Natural killer cell treated with Interleukin-12 subunit alpha and Interleukin-12 subunit beta and Interleukin-15 and Interleukin-18, amount 100 ng/mL, for 72 hours (primary cell): Measurements from ENCODE around the gene LAMC1. TPM values are rescaled to one million over a fixed set of nuclear protein-coding genes. Genes with fewer than 3 reads are reported as not detected.

Experiments used
- ATAC-seq, 2 donors: fragments of 150-1000 bp; cut with Tn5 transposase in 1 of 2; sonication (Bioruptor Pico), chemical (Tn5 transposase) in 1 of 2; 2 replicates each; pipeline ENCODE4 v1.10.0; 2021
- DNase-seq: peaks from one replicate; pipeline ENCODE4 v3.0.0; 2022; ENCODE audit warnings: low spot score
- H3K27ac Mint-ChIP-seq, 2 donors: 1 replicate in 1 of 2; 2 replicates in 1 of 2; pipeline ENCODE4 v1.8.0; 2022; ENCODE audit warnings: mixed read lengths in 2 of 2, mild to moderate bottlenecking in 1 of 2, moderate library complexity in 1 of 2
- H3K27me3 Mint-ChIP-seq, 2 donors: 1 replicate in 1 of 2; 2 replicates in 1 of 2; pipeline ENCODE4 v1.8.0; 2022; ENCODE audit warnings: mixed read lengths in 2 of 2
- H3K36me3 Mint-ChIP-seq: one replicate; pipeline ENCODE4 v1.8.0; 2022; ENCODE audit warnings: mixed read lengths
- H3K4me1 Mint-ChIP-seq, 2 donors: 1 replicate in 1 of 2; 2 replicates in 1 of 2; pipeline ENCODE4 v1.8.0; 2022; ENCODE audit warnings: low read depth in 2 of 2, mixed read lengths in 2 of 2, mild to moderate bottlenecking in 1 of 2
- H3K4me3 Mint-ChIP-seq: one replicate; pipeline ENCODE4 v1.8.0; 2022; ENCODE audit warnings: mixed read lengths
- H3K9me3 Mint-ChIP-seq: 2 replicates; pipeline ENCODE4 v1.8.0; 2022; ENCODE audit warnings: mixed read lengths
- total RNA-seq, 2 donors: library from RNA; stranded (reverse); gene quantifications; one replicate each; pipeline ENCODE4 v1.2.3, GENCODE V29; 2022

LAMC1 gene
- total RNA-seq, 2 donors from 2014 or later: 0.64 to 0.84 TPM

- no peak for ATAC-seq
- Mint-ChIP-seq H3K27me3 (peaks cover 44 to 67% of the 10 kb centered on the region in 2 donors), H3K27ac (no peak overlapping the region), H3K36me3 (peaks cover 4% of the 10 kb centered on the region), H3K4me3 (no peak overlapping the region), H3K9me3 (no peaks in the 10 kb centered on the region), H3K4me1 (peaks cover 17 to 18% of the 10 kb centered on the region in 2 donors)
- DNase-seq: no peak
Observed at GRCh38 chr1:183025010-183025337, 1.8 kb downstream of the LAMC1 start.

GRCh38 chr1:183025782-183026774 lies 2.9 kb downstream of the LAMC1 start:
- DNase-seq: no peak
- Mint-ChIP-seq H3K4me3 (no peak overlapping the region), H3K9me3 (no peaks in the 10 kb centered on the region), H3K4me1 (peaks cover 17 to 18% of the 10 kb centered on the region in 2 donors), H3K27me3 (peaks cover 44 to 69% of the 10 kb centered on the region in 2 donors), H3K27ac (no peak overlapping the region), H3K36me3 (peaks cover 4% of the 10 kb centered on the region)
- no peak for ATAC-seq

- Mint-ChIP-seq H3K9me3 (no peaks in the 10 kb centered on the region), H3K36me3 (peaks cover 4% of the 10 kb centered on the region), H3K27me3 (peaks cover 40 to 63% of the 10 kb centered on the region in 2 donors), H3K4me3 (no peak overlapping the region), H3K27ac (no peak overlapping the region), H3K4me1 (peaks cover 13 to 14% of the 10 kb centered on the region in 2 donors)
- DNase-seq: no peak
- ATAC-seq: no peak
Observed at GRCh38 chr1:183027031-183027430, 3.8 kb downstream of the LAMC1 start.

GRCh38 chr1:183027791-183028190 lies 4.6 kb downstream of the LAMC1 start:
- Mint-ChIP-seq H3K27ac (no peak overlapping the region), H3K27me3 (peaks cover 35 to 57% of the 10 kb centered on the region in 2 donors), H3K4me3 (no peak overlapping the region), H3K9me3 (no peaks in the 10 kb centered on the region), H3K4me1 (peaks cover 9% of the 10 kb centered on the region in 2 donors), H3K36me3 (peaks cover 4% of the 10 kb centered on the region)
- DNase-seq (no peak), ATAC-seq (no peak)

- no peaks in the 10 kb centered on the region for H3K9me3 Mint-ChIP-seq
- no peak overlapping the region for H3K27ac Mint-ChIP-seq
- H3K4me1 Mint-ChIP-seq: peaks cover 2% of the 10 kb centered on the region in 2 donors
- peaks cover 26 to 49% of the 10 kb centered on the region in 2 donors for H3K27me3 Mint-ChIP-seq
- ATAC-seq: no peak
- H3K36me3 Mint-ChIP-seq: no peaks in the 10 kb centered on the region
- DNase-seq: no peak
- H3K4me3 Mint-ChIP-seq: no peak overlapping the region
Observed at GRCh38 chr1:183029591-183030000, 6.4 kb downstream of the LAMC1 start.

- no peak overlapping the region for H3K4me3 Mint-ChIP-seq
- H3K27ac Mint-ChIP-seq: no peak overlapping the region
- no peaks in the 10 kb centered on the region for H3K4me1 Mint-ChIP-seq
- DNase-seq (no peak), ATAC-seq (no peak)
- H3K36me3 Mint-ChIP-seq: no peaks in the 10 kb centered on the region
- no peaks in the 10 kb centered on the region for H3K9me3 Mint-ChIP-seq
- H3K27me3 Mint-ChIP-seq: peaks cover 22 to 44% of the 10 kb centered on the region in 2 donors
Observed at GRCh38 chr1:183030053-183030452, 6.8 kb downstream of the LAMC1 start.

GRCh38 chr1:183032122-183032921 lies 9.1 kb downstream of the LAMC1 start:
- Mint-ChIP-seq H3K4me1 (no peaks in the 10 kb centered on the region), H3K27me3 (peaks cover 10 to 26% of the 10 kb centered on the region in 2 donors), H3K9me3 (no peaks in the 10 kb centered on the region), H3K27ac (no peak overlapping the region), H3K4me3 (no peak overlapping the region), H3K36me3 (no peaks in the 10 kb centered on the region)
- DNase-seq: no peak
- no peak for ATAC-seq

- Mint-ChIP-seq H3K36me3 (no peaks in the 10 kb centered on the region), H3K27me3 (peaks cover 14 to 19% of the 10 kb centered on the region in 2 donors), H3K9me3 (no peaks in the 10 kb centered on the region), H3K27ac (no peak overlapping the region), H3K4me3 (no peak overlapping the region), H3K4me1 (no peaks in the 10 kb centered on the region)
- DNase-seq: no peak
- ATAC-seq: no peak
Observed at GRCh38 chr1:183033205-183033604, 10.0 kb downstream of the LAMC1 start.

- no peak for DNase-seq
- H3K4me1 Mint-ChIP-seq: peaks cover 0 to 2% of the 10 kb centered on the region in 2 donors
- no peaks in the 10 kb centered on the region for H3K9me3 Mint-ChIP-seq
- no peak overlapping the region for H3K4me3 Mint-ChIP-seq
- H3K36me3 Mint-ChIP-seq: no peaks in the 10 kb centered on the region
- no peak for ATAC-seq
- H3K27me3 Mint-ChIP-seq: peaks cover 6 to 13% of the 10 kb centered on the region in 2 donors
- no peak overlapping the region for H3K27ac Mint-ChIP-seq
Observed at GRCh38 chr1:183034682-183035081, 11.5 kb downstream of the LAMC1 start.

GRCh38 chr1:183038333-183038866 lies 15.2 kb downstream of the LAMC1 start:
- H3K27ac Mint-ChIP-seq: no peak overlapping the region
- H3K9me3 Mint-ChIP-seq: no peaks in the 10 kb centered on the region
- H3K4me1 Mint-ChIP-seq: peaks cover 0 to 5% of the 10 kb centered on the region in 2 donors
- no peaks in the 10 kb centered on the region for H3K36me3 Mint-ChIP-seq
- H3K4me3 Mint-ChIP-seq: no peak overlapping the region
- peaks cover 22 to 31% of the 10 kb centered on the region in 2 donors for H3K27me3 Mint-ChIP-seq
- ATAC-seq (no peak), DNase-seq (no peak)

- Mint-ChIP-seq H3K4me1 (peaks cover 0 to 5% of the 10 kb centered on the region in 2 donors), H3K27ac (no peak overlapping the region), H3K9me3 (no peaks in the 10 kb centered on the region), H3K27me3 (peaks cover 24 to 31% of the 10 kb centered on the region in 2 donors), H3K4me3 (no peak overlapping the region), H3K36me3 (no peaks in the 10 kb centered on the region)
- ATAC-seq (no peak), DNase-seq (no peak)
Observed at GRCh38 chr1:183038913-183039312, 15.7 kb downstream of the LAMC1 start.

GRCh38 chr1:183039330-183039729 lies 16.1 kb downstream of the LAMC1 start:
- H3K4me1 Mint-ChIP-seq: peaks cover 0 to 5% of the 10 kb centered on the region in 2 donors

GRCh38 chr1:183039985-183040447 lies 16.8 kb downstream of the LAMC1 start:
- H3K36me3 Mint-ChIP-seq: no peaks in the 10 kb centered on the region
- ATAC-seq (no peak), DNase-seq (no peak)
- no peaks in the 10 kb centered on the region for H3K9me3 Mint-ChIP-seq
- H3K4me3 Mint-ChIP-seq: no peak overlapping the region
- H3K4me1 Mint-ChIP-seq: peaks cover 0 to 5% of the 10 kb centered on the region in 2 donors
- peaks cover 24 to 31% of the 10 kb centered on the region in 2 donors for H3K27me3 Mint-ChIP-seq
- H3K27ac Mint-ChIP-seq: no peak overlapping the region

More at GRCh38 chr1:183039330-183039729, 16.1 kb downstream of the LAMC1 start:
- Mint-ChIP-seq H3K36me3 (no peaks in the 10 kb centered on the region), H3K4me3 (no peak overlapping the region), H3K9me3 (no peaks in the 10 kb centered on the region), H3K27me3 (peaks cover 24 to 31% of the 10 kb centered on the region in 2 donors), H3K27ac (no peak overlapping the region)
- DNase-seq (no peak), ATAC-seq (no peak)
